Progenitor cell of endocrine pancreas (in vitro differentiated cells): ENCODE results near the gene ACAP3. TPM values are rescaled to one million over a fixed set of nuclear protein-coding genes. Genes with fewer than 3 reads are reported as not detected.

ENCODE experiments used
- DNase-seq: peaks from one replicate; pipeline ENCODE4 v3.0.0; 2021; ENCODE audit warnings: low spot score; ENCODE audit not compliant: unreplicated experiment
- H3K27ac Mint-ChIP-seq: 2 replicates; pipeline ENCODE4 v1.8.0; 2021; ENCODE audit warnings: mild to moderate bottlenecking, moderate library complexity, mixed read lengths
- H3K27me3 Mint-ChIP-seq: 2 replicates; pipeline ENCODE4 v1.8.0; 2021; ENCODE audit warnings: mixed read lengths
- H3K36me3 Mint-ChIP-seq: 2 replicates; pipeline ENCODE4 v1.8.0; 2022; ENCODE audit warnings: mixed read lengths; ENCODE audit not compliant: insufficient read depth
- H3K4me1 Mint-ChIP-seq: 2 replicates; pipeline ENCODE4 v1.8.0; 2021; ENCODE audit warnings: low read depth, mixed read lengths
- H3K4me3 Mint-ChIP-seq: 2 replicates; pipeline ENCODE4 v1.8.0; 2021; ENCODE audit warnings: low read depth, mild to moderate bottlenecking, moderate library complexity, mixed read lengths
- H3K9me3 Mint-ChIP-seq: 2 replicates; pipeline ENCODE4 v1.8.0; 2021; ENCODE audit warnings: low read depth, mixed read lengths
- total RNA-seq: library from RNA; stranded (reverse); gene quantifications from 2 replicates; pipeline ENCODE4 v1.2.1, GENCODE V29; 2021
- TF ChIP-seq, protein P1 (sequence below): fragments of 200-600 bp; sonication (generic); IDR thresholded peaks from one replicate; pipeline ENCODE4 v1.5.0; 2021; ENCODE audit warnings: antibody characterized with exemption, mild to moderate bottlenecking; ENCODE audit not compliant: unreplicated experiment

Gene ACAP3
- total RNA-seq, 1 donor from 2014 or later, result 111 TPM

DNA sequence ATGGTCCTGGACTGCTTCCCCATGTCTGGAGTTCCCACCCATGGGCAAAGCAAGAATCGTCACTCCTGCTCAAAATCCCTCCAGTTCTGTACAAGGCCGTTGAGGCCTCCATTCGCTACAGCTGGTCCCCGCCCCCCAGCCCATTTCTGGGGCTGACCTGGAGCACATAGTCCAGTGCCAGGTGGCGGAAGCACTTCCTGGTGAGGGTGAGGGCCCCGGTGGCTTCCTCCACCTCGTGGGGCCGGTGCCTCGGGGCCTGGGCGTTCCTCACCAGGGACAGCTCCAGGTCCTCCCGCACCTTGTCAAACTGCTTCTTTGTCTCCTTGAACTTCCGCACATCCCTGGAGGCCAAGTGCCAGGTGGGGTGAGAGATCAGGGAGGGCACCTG, 7.4 kb downstream of the ACAP3 start:
- TF ChIP-seq, protein P1, sequence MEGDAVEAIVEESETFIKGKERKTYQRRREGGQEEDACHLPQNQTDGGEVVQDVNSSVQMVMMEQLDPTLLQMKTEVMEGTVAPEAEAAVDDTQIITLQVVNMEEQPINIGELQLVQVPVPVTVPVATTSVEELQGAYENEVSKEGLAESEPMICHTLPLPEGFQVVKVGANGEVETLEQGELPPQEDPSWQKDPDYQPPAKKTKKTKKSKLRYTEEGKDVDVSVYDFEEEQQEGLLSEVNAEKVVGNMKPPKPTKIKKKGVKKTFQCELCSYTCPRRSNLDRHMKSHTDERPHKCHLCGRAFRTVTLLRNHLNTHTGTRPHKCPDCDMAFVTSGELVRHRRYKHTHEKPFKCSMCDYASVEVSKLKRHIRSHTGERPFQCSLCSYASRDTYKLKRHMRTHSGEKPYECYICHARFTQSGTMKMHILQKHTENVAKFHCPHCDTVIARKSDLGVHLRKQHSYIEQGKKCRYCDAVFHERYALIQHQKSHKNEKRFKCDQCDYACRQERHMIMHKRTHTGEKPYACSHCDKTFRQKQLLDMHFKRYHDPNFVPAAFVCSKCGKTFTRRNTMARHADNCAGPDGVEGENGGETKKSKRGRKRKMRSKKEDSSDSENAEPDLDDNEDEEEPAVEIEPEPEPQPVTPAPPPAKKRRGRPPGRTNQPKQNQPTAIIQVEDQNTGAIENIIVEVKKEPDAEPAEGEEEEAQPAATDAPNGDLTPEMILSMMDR, result no peak
- Mint-ChIP-seq H3K27me3 (no peaks in the 10 kb centered on the region), H3K9me3 (no peaks in the 10 kb centered on the region), H3K4me1 (peaks cover 1% of the 10 kb centered on the region), H3K4me3 (no peak overlapping the region), H3K27ac (no peak overlapping the region), H3K36me3 (no peaks in the 10 kb centered on the region)
- DNase-seq, result no peak

DNA sequence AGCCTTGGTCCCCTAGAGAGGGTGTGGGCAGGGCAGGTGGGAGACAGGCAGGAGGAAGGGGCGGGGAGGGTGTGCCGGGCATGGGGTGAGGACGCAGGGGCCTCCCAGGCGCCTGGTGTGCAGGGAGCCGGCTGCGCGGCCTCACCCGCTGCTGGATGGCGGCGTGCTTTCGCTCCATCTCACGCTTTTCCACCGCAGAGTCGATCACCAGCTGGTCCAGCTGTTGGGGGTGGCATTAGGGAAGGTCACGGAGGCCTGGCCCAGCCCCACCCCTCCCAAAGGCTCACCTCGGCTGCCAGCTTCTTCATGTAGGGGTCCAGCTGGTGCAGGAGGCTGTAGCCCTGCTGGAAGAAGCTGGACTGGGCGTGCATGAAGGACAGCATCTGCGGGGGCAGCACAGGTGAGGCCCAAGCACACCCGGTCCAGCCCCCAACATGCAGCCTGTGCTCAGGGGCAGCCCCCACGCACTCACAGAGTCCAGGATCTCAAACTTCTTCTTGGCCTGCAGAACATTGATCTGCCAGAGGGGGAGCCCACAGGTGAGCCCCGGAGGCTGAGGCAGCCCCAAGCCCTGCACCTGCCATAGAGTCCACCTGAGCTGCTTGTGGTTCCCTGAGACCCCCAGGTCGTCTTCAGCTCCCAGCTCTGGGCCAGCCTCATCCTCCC, 7.9 kb downstream of the ACAP3 start:
- Mint-ChIP-seq H3K27ac (no peak overlapping the region), H3K4me1 (no peaks in the 10 kb centered on the region), H3K9me3 (no peaks in the 10 kb centered on the region), H3K4me3 (no peak overlapping the region), H3K36me3 (no peaks in the 10 kb centered on the region), H3K27me3 (no peaks in the 10 kb centered on the region)
- DNase-seq, result no peak
- TF ChIP-seq, protein P1, result peak; percentile 54

DNA sequence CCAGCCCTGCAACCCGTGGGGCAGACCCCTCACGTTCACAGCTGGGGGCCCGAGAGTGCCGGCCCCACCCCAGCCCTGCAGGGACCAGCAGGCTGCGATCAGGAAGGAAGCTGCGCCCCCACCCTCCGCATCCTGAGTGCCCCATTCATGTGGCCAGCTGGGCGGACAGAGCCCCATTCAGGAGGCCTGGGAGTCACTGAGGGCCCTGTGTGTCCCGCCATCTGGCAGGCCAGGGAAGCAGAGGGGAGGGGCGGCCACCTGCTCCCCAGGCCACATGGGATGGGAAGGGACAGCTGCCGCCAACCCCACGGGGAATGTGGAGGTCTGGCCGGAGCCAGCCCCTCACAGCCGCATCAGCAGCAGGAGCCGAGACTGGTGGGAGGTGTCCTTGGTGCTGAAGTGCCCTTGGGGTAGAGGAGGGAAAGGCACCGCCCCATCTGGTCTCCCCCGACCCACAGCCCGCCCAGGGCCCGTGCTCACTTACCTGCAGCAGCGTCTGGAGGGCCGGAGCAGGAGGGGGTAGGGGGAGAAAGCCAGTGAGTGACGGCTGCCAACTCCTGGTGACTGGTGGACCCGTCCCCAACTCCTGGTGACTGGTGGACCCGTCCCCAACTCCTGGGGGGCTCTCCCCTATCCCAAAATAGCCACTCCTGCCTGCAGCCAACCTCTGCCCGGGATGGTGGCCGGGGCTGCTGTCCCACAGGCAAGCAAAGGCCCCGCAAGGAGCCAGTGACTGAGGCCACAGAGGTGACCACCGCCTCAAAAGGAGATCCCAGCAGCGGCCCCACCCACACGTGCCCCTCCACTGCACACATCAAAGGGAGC, 8.7 kb downstream of the ACAP3 start:
- H3K9me3 Mint-ChIP-seq, result no peaks in the 10 kb centered on the region
- H3K36me3 Mint-ChIP-seq, result no peaks in the 10 kb centered on the region
- no peak overlapping the region for H3K4me3 Mint-ChIP-seq
- TF ChIP-seq, protein P1, result no peak
- H3K27me3 Mint-ChIP-seq, result no peaks in the 10 kb centered on the region
- H3K4me1 Mint-ChIP-seq, result no peaks in the 10 kb centered on the region
- no peak overlapping the region for H3K27ac Mint-ChIP-seq
- DNase-seq, result no peak

DNA sequence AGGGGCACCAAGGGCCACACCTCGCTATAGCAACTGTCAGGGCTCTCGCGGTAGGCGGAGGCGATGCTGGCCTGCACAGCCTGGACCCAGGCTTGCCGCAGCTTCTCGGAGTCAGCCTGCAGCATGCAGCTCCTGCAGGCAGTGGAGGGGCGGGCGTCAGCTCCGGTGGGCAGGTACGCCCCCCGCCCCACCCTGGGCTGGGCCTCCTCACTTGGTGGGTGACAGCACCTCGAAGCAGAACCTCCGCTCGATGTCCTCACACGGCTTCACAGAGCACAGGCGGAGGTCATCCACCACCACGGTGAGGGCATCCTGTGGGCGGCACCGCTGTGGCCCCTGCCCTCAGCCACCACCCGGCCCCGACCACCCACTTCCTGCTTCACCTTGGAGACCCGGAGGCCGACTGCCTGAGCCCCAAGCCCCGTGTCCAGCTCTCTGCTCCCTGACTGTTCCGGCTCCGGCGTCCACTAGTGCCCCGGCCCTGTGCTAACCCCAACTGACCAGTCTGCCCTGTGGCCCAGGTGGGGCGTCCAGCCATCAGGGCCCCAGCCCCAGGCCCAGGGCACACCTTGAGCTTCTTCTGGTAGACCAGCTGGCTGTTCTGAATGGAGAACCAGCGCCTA, 9.8 kb downstream of the ACAP3 start:
- no peaks in the 10 kb centered on the region for H3K4me1 Mint-ChIP-seq
- no peaks in the 10 kb centered on the region for H3K9me3 Mint-ChIP-seq
- no peak overlapping the region for H3K4me3 Mint-ChIP-seq
- no peaks in the 10 kb centered on the region for H3K27me3 Mint-ChIP-seq
- DNase-seq, result no peak
- TF ChIP-seq, protein P1, result no peak
- no peak overlapping the region for H3K27ac Mint-ChIP-seq
- no peaks in the 10 kb centered on the region for H3K36me3 Mint-ChIP-seq
